ENCODE measurements around the gene TMEM109.

TMEM109 gene

GRCh38 chr11:60878245-60879101, 35.5 kb upstream of the TMEM109 start:
- DNase-seq (ENCODE audit: low spot score): no peak
- FAIRE-seq: no peak

- no peak for DNase-seq (ENCODE audit: low spot score)
- no peak for FAIRE-seq
Observed at GRCh38 chr11:60879104-60879503, 34.9 kb upstream of the TMEM109 start.

GRCh38 chr11:60879971-60880588, 33.9 kb upstream of the TMEM109 start:
- FAIRE-seq (no peak), DNase-seq (ENCODE audit: low spot score) (no peak)

DNA sequence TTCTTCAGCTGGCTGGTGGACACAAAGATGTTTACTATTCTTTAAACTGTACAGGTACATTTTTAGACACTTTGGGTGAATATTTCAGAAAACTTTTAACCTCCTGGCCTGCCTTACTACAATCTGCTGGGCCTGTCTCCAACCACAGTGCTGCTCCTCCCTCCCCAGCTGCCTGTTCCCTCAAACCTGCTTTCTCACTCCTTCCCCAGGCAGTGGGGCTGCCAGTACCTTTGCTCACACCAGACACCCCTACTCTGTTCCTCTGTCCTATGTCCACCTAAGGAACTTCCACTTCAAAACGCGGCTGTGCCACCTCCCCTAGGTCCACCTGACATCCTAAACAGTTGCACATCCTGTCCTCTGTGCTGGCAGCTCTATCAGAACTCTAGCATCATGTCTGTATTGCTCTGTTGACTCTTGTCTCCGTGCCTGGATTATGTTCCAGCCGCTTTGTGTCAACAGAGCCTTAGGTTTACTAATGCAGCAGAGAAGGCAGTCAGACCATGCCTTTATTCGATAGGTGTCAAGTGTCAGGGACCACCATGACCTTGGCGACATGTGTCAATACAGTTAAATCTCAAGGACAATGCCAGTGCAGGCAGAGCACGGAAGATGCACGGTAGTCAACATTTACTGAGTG, 33.2 kb upstream of the TMEM109 start:
- DNase-seq (ENCODE audit: low spot score) (no peak), FAIRE-seq (no peak)

DNA sequence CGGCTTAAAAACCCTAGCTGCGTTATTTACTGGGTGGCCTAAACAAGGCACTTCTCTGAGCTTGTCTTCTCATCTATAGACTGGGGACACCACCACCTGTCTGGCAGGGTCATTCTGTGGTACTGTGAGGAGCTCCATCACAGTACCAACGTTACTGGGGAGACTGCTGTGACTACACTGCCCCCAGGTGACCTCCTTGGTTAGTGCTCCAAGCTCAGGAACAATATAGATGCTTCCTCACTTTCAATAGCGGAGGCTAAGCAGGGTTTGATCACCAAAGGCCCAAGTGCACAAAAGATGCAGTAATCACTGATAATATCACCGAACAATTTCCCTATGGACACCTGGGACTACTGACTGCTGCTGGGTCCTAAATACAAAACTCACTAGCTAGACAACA, 26.4 kb upstream of the TMEM109 start:
- DNase-seq (ENCODE audit: low spot score) (peak; percentile 34), FAIRE-seq (no peak)

GRCh38 chr11:60889869-60890311, 24.1 kb upstream of the TMEM109 start:
- no peak for FAIRE-seq

DNA sequence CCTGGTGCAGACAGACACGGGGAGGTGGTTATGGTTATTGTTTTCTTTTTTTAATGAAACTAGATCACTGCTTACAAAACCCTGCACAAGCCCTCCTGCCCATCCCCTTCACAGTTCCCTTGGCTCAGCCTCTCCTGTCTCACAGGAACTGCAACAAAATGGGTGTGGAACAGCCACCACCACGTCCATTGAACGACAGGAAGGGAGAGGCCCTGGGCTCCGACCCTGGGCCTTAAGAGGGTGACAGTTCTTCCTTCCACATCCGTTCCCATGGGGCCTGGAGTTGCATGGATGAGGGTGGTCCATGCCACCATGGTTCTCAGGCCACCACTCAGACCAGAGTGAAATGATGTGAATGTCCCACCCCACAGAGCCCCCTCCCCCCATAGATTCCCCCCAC, 23.3 kb upstream of the TMEM109 start:
- DNase-seq (ENCODE audit: low spot score): no peak
- FAIRE-seq: no peak

More at GRCh38 chr11:60889869-60890311, 24.1 kb upstream of the TMEM109 start:
- no peak for DNase-seq (ENCODE audit: low spot score)

DNA sequence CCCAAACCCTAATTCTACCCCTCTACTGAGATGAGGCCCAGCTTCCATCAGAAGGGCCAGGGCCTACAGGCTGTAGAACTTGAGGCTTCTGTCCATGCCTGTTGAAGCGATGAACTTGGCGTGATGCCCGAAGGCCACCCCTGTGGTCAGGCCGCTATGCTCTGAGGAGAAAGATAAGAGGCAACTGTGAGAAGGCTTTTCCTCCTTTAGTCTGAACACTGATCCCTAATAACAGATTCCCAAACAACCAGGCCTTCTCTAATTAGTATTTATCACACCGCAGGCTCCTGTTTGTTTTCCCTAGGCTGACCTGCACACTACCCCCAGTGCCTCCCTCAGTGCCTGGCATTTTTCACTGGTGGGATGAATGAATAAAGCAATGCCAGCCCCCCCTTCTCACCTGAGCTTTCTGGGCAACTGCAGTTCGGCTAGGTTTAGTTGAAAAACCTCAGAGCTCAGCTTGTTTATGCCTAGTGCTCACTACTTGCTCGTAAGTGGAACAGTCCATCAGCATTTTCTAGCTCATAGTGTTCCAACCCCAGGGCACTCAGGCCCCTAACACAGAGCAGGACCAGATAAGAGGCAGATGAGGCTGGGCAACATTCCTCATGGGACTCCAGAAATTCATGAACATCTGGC, 22.7 kb upstream of the TMEM109 start:
- FAIRE-seq: no peak
- DNase-seq (ENCODE audit: low spot score): no peak

DNA sequence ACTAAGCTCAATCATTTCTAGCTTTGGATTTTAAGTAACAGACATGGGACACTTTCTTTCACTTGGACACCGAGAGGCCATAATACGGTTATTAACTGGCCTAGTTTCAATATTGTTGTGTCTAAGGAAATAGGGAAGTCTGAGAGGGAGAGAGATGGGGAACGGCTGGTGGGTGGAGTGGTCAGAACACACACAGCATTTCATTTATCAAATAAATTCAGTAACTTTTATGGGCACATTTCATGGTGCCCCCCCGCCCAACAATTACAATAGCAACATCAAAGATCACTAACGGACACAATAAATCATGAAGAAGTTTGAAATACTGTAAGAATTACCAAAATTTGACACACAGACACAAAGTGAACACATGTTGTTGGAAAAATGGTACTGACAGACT, 18.3 kb upstream of the TMEM109 start:
- DNase-seq (ENCODE audit: low spot score) (no peak), FAIRE-seq (no peak)

DNA sequence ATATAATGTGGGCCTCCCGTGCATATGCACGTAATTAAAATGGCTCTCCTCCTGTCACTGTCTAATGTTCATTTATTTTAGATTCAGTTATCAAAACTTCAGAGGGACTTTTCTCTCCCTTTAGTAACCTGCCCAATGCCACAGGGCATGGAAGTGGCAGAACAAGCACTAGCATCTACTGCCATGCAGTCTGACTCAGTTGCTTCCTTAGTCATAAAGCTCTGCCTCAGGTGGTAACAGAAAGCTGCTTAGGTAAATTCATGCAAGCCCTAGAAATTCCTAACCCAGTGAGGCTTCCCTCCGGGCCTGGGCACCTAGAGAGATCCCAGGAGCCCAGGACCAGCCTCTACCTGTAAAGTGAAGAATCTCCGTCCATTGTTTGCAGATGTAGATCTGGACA, 16.5 kb upstream of the TMEM109 start:
- FAIRE-seq: no peak

DNA sequence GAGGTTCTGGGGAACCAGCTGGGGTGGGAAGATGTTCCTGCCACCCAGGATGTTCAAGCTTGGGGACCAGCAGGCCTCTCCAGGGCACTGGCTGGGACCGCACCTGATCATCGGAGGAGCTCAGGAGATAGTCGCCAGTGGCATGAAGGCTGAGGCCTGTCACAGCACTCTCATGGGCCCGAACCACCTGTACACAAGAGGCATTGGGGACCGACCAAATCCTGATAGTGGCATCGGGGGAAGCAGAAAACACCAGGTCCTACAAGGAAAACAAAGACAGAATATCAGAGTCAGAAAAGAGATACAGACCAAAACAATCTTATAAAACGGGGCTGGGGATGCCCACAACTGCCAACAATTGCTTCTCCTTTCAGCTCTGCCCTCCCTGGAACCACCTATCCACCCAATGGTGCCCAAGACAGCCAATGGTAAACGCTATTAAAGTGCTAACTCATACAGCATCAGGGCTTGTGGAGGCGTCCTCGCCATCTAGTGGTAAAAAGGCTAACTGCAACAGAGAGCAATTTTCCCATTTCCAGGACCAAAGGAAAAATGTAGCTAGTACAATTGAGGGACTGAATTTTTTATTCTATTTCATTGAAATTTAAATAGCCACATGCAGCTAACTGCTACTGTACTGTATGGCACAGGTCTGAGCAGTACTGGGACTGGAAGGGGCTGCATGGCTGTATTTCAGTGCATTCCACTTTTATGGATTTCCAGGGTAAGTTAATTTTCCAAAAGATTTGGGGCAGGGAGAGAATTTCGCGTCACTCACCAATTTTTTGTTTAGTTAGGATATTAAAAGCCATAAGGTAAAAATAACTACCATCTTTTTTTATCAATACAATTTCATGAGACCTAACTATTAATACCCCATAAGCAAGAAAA, 14.7 kb upstream of the TMEM109 start:
- DNase-seq (ENCODE audit: low spot score) (peak; percentile 34), FAIRE-seq (no peak)

More for the DNA sequence above, 16.5 kb upstream of the TMEM109 start:
- DNase-seq (ENCODE audit: low spot score): no peak

GRCh38 chr11:60899977-60900376, 14.0 kb upstream of the TMEM109 start:
- DNase-seq (ENCODE audit: low spot score) (no peak), FAIRE-seq (no peak)

DNA sequence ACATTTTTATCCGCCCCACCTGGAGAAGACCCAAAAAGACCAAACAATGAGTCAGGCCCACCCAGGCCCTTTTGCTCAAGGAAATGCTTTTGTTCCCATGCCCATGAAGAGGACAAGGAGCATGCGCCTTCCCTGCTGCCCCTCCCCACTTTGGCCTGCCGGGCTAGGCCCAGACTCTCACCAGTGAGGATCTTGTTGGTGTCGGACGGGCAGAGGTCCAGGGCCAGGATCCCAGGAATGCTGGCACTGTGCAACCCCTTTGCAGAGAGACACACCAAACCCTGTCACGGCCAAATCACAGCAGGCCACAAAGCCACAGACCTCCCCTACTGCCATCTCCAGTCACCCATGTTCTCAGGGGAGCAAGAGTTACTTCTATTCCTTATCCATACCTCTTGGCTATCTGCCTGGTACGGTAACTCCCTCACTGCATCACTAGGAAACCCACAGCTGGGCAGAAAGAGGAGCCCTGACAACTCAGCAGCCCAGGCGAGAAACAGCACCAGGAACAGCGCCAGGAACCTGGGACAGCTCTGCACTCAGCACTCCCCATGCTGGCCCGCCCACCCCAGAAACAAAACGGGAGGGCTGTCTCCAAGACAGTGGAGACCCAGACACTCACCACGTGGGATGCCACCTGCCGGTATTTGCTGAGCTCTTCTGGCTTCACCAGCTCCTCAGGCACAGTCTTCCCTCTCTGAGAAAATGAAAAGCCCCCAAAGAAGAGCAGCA, 13.1 kb upstream of the TMEM109 start:
- no peak for FAIRE-seq
- DNase-seq (ENCODE audit: low spot score): no peak

DNA sequence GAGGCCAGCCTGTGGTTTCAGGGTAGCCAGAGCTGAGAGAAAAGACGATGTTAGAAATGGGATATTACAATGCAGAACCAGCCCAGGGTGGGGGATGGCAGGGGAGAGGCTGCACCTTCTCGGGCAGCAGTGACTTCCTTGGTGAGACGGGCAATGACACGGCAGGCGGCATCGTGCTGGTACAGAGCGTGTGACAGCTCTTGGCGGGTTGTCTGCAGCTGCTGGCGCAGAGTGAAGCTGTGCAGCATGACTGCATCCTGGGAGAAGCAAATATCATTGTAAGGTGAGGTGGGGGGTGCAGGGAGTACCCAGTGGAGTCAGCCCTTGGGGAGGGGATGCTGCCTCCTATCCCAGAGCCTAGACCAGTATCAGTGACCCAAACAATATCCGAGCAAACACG, 11.3 kb upstream of the TMEM109 start:
- FAIRE-seq: no peak

GRCh38 chr11:60905047-60905446, 8.9 kb upstream of the TMEM109 start:
- no peak for FAIRE-seq
- no peak for DNase-seq (ENCODE audit: low spot score)

More for the DNA sequence above, 11.3 kb upstream of the TMEM109 start:
- no peak for DNase-seq (ENCODE audit: low spot score)

GRCh38 chr11:60905551-60906113, 8.3 kb upstream of the TMEM109 start:
- DNase-seq (ENCODE audit: low spot score): peak; percentile 39
- FAIRE-seq: no peak

GRCh38 chr11:60906132-60906972, 7.6 kb upstream of the TMEM109 start, which contains the start of gene PRPF19:
Gene PRPF19 (minus strand): TSS chr11:60906585. CDS start chr11:60906382, 203 bp downstream.
- DNase-seq (ENCODE audit: low spot score): peak; percentile 88
- peak; percentile 83 for FAIRE-seq

DNA sequence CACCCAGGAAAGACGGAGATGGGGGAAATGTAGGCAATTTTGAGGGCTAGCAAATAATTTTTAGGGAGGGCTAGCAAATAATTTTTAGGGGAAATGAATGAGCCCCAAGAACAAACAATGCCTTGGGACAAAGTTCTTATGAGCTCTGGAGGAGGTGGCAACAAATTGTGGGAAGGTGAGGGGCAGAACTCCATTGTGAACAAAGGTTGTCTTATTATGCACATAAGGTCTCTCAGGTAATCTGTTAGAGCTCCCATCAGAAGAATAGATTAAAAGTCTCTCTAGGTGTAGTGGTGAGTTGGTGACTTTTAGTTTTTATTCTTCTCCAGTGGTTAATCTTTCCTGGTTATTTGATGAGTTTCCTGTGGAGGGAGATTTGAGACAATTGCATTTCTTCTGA, 5.2 kb upstream of the TMEM109 start:
- FAIRE-seq (no peak), DNase-seq (ENCODE audit: low spot score) (no peak)

All from RCC 7860 (cell line).